Measurements from ENCODE around the gene SPATA19.

GRCh38 chr11:133790995-133791394, 54.3 kb downstream of the SPATA19 start:
- TF ChIP-seq ZFX (IDR thresholded peaks at IDR 0.05), result no peak
- TF ChIP-seq, protein P1, sequence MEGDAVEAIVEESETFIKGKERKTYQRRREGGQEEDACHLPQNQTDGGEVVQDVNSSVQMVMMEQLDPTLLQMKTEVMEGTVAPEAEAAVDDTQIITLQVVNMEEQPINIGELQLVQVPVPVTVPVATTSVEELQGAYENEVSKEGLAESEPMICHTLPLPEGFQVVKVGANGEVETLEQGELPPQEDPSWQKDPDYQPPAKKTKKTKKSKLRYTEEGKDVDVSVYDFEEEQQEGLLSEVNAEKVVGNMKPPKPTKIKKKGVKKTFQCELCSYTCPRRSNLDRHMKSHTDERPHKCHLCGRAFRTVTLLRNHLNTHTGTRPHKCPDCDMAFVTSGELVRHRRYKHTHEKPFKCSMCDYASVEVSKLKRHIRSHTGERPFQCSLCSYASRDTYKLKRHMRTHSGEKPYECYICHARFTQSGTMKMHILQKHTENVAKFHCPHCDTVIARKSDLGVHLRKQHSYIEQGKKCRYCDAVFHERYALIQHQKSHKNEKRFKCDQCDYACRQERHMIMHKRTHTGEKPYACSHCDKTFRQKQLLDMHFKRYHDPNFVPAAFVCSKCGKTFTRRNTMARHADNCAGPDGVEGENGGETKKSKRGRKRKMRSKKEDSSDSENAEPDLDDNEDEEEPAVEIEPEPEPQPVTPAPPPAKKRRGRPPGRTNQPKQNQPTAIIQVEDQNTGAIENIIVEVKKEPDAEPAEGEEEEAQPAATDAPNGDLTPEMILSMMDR (conservative IDR thresholded peaks at IDR 0.05), result no peak

All from C4-2B (cell line).